Activated CD8-positive, alpha-beta memory T cell treated with anti-CD3 and anti-CD28 coated beads, Interleukin-2, amount 10 ng/mL, durations not matched to agents 7 days and 5 days (primary cell): Measurements from ENCODE around the gene AHI1. TPM values are rescaled to one million over a fixed set of nuclear protein-coding genes. Genes with fewer than 3 reads are reported as not detected.

Experiments
- ATAC-seq: fragments of 150-1000 bp; cut with Tn5 transposase; one replicate; pipeline ENCODE4 v1.10.0; 2021; ENCODE audit warnings: moderate library complexity
- CTCF ChIA-PET: fragments of 350-600 bp; sonication (Branson Sonifier 250); formaldehyde crosslinking; loops from one replicate; lab custom pipeline; 2021; ENCODE audit warnings: antibody characterized with exemption; lab: Charles Lee
- DNase-seq: peaks from one replicate; pipeline ENCODE4 v3.0.0-alpha.2; 2020
- H3K27ac Mint-ChIP-seq: one replicate; pipeline ENCODE4 v1.8.0; 2021; ENCODE audit warnings: mild to moderate bottlenecking, mixed read lengths
- H3K27me3 Mint-ChIP-seq: one replicate; pipeline ENCODE4 v1.8.0; 2021; ENCODE audit warnings: mixed read lengths
- H3K36me3 Mint-ChIP-seq: one replicate; pipeline ENCODE4 v1.8.0; 2021; ENCODE audit warnings: mild to moderate bottlenecking, mixed read lengths
- H3K4me1 Mint-ChIP-seq: one replicate; pipeline ENCODE4 v1.8.0; 2021; ENCODE audit warnings: mixed read lengths
- H3K4me3 Mint-ChIP-seq: one replicate; pipeline ENCODE4 v1.8.0; 2021; ENCODE audit warnings: mild to moderate bottlenecking, moderate library complexity, mixed read lengths
- H3K9me3 Mint-ChIP-seq: one replicate; pipeline ENCODE4 v1.8.0; 2022; ENCODE audit warnings: low read depth, mixed read lengths
- total RNA-seq, 2 experiments: library from RNA; stranded (reverse); gene quantifications; one replicate each; pipeline ENCODE4 v1.2.3, GENCODE V29; 2021

AHI1 gene
- total RNA-seq, 2 experiments from 2014 or later = 29.8 to 88.0 TPM

DNA sequence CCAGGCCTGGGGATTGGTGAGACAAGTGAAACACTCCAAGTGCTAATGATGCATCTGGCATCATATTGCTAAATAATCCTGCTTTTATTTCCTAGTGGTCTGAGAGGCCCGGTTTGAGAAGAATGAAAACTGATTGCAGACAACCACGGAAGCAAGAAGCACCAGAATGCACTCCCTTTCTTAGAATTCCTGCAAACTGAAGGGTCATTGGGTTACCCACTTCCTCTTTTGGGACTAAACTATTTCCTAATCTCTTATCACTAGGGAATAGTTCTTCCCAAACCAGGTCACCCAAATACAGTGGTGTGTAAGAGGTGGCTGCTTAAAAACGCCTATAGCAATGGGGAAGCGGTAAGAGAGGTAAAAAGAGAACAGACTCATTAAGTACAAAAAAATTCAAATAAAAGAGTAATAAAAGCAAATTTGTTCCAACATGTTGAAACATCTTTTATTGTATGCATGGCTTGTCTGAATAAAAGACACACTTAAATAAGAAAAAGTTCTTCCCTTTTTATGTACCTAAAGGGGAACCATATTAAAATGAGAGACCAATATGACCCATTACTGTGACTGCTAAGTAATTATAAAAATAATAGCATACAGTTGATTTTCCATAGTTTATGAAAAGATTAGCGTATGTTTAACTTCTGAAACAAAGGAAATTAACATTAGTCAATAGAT lies 190.7 kb downstream of the AHI1 start:
- ATAC-seq = no peak
- Mint-ChIP-seq H3K9me3 (peaks cover 4% of the 10 kb centered on the region), H3K4me3 (no peak overlapping the region), H3K27ac (no peak overlapping the region), H3K27me3 (no peaks in the 10 kb centered on the region), H3K4me1 (peaks cover 4% of the 10 kb centered on the region), H3K36me3 (peaks cover 29% of the 10 kb centered on the region)
- DNase-seq = no peak
- CTCF ChIA-PET = no interaction called here

DNA sequence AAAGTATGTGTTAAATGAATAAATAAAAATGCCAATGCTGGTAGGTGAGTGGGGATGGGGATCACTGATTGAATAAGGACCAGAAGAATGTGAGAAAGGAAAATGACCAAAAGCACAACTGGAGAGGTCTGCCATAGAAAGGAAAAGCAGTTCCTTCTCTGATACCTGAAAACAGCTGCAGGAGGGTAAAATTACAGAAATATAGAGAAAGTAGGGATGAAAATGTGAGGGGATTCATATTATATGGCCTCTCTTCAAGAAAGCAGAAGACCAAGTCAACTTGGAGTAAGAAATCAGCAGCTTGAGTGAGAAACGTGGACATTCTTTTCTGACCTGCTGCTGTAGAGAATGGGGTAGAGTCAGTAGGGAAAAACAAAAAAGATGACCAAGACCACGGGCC lies 191.4 kb downstream of the AHI1 start:
- no peaks in the 10 kb centered on the region for H3K27me3 Mint-ChIP-seq
- no peak for DNase-seq
- peaks cover 31% of the 10 kb centered on the region for H3K36me3 Mint-ChIP-seq
- CTCF ChIA-PET = no interaction called here
- no peak overlapping the region for H3K27ac Mint-ChIP-seq
- H3K9me3 Mint-ChIP-seq = peaks cover 4% of the 10 kb centered on the region
- no peak for ATAC-seq
- H3K4me1 Mint-ChIP-seq = peaks cover 4% of the 10 kb centered on the region
- no peak overlapping the region for H3K4me3 Mint-ChIP-seq

DNA sequence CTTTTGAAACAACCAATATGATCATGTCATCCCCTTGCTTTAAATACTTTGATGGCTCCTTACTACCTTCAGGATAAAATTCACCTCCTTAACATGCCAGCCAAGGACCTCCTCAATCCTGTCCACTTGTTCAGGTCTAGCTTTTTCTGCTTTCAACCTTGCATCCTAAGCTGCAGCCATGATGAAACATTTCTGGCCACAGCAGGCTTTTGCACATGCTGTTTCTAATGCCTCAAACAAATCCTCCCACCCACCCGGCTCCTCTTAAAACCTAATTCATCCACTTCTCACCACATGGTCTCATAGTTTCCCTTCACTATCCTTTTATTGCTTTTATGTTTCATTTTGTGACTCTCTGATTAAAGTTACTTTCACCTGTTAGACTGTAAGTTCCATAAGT lies 191.9 kb downstream of the AHI1 start:
- peaks cover 4% of the 10 kb centered on the region for H3K9me3 Mint-ChIP-seq
- H3K27ac Mint-ChIP-seq = no peak overlapping the region
- peaks cover 4% of the 10 kb centered on the region for H3K4me1 Mint-ChIP-seq
- DNase-seq = no peak
- ATAC-seq = no peak
- no peaks in the 10 kb centered on the region for H3K27me3 Mint-ChIP-seq
- H3K36me3 Mint-ChIP-seq = peaks cover 31% of the 10 kb centered on the region
- CTCF ChIA-PET = no interaction called here
- no peak overlapping the region for H3K4me3 Mint-ChIP-seq

DNA sequence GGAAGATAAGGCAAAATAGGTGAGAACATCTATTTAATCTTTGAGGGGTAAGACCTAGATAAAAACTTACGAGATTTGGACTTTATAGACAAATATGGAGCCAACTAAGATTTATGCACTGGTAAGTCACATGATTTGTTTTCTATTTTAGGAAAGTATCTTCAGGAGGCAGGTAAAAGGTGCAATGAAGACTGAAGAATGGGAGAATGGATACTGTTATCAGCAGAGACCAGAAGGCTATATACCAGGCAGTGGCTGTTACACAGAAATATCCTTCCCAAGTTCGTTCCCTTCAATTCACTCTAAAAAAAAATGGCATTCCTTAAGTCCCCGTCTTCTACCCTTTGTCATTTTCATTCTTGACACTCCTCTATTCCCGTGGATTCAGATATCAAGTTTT lies 192.7 kb downstream of the AHI1 start:
- no peak for DNase-seq
- Mint-ChIP-seq H3K27ac (no peak overlapping the region), H3K4me1 (peaks cover 4% of the 10 kb centered on the region), H3K27me3 (no peaks in the 10 kb centered on the region), H3K36me3 (peaks cover 34% of the 10 kb centered on the region), H3K9me3 (peaks cover 4% of the 10 kb centered on the region), H3K4me3 (no peak overlapping the region)
- no peak for ATAC-seq
- CTCF ChIA-PET = no interaction called here

DNA sequence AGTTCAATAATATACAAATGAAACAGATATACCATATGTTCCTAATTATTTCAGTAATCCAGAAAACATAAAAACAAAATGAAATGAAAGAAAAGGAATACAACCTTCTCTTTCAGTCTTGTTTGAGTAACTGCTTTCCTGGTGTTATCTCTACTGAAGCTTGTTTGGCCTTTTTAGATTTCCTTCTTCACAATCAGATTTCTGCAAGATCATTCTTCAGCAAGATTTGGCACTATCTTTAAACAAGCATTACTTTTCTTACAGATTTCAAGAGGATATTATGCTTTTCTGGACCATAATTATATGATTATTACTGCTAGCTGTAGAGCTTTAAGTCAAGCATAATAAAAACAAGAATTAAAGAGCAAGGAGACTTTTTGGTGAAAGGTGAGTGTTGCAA lies 196.2 kb downstream of the AHI1 start:
- no peak for ATAC-seq
- H3K4me1 Mint-ChIP-seq = peaks cover 30% of the 10 kb centered on the region
- peaks cover 44% of the 10 kb centered on the region for H3K36me3 Mint-ChIP-seq
- CTCF ChIA-PET = no interaction called here
- no peak overlapping the region for H3K27ac Mint-ChIP-seq
- H3K27me3 Mint-ChIP-seq = no peaks in the 10 kb centered on the region
- no peak for DNase-seq
- peaks cover 4% of the 10 kb centered on the region for H3K9me3 Mint-ChIP-seq
- no peak overlapping the region for H3K4me3 Mint-ChIP-seq

DNA sequence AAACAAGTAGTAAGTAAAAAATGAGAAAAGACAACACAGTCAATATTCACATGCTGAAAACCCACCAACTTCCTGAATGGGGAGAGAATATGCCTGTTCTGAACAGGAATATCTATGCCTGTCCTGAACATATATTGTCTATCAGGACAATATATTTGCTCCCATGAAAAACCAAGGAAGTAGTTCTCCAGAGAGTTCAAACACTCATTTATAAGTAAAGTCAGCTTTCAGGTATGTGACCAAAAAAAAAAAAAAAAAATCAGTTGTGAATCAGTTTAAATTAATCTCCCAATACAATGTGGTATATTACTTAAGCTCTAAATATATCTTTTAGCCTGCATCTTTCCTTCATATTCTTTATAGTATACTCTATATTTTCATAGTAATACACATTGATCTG lies 197.0 kb downstream of the AHI1 start:
- no peak overlapping the region for H3K4me3 Mint-ChIP-seq
- ATAC-seq (no peak), DNase-seq (no peak)
- H3K9me3 Mint-ChIP-seq = peaks cover 4% of the 10 kb centered on the region
- CTCF ChIA-PET = no interaction called here
- H3K36me3 Mint-ChIP-seq = peaks cover 41% of the 10 kb centered on the region
- H3K27ac Mint-ChIP-seq = no peak overlapping the region
- H3K4me1 Mint-ChIP-seq = peaks cover 27% of the 10 kb centered on the region
- H3K27me3 Mint-ChIP-seq = no peaks in the 10 kb centered on the region

DNA sequence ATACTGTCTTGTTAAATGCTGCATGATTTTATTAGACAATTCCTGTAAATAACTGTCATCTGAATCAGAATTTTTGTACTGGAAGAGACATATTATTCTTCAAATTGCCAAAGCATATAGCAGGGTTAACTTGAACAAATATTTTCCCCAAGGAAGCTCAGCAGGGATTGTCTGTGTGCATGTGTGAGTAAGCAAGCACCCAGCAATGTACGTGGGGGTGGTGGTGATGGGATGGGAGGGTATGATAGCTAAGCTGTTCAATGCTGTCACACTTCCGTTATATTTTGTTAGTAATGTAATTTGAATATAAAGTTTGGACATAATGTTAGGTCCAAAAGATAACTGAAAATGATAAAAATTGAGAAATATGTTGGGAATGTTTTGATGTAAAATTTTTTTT lies 198.3 kb downstream of the AHI1 start:
- Mint-ChIP-seq H3K4me3 (no peak overlapping the region), H3K27ac (no peak overlapping the region), H3K36me3 (peaks cover 43% of the 10 kb centered on the region), H3K27me3 (no peaks in the 10 kb centered on the region), H3K9me3 (peaks cover 5% of the 10 kb centered on the region), H3K4me1 (peaks cover 29% of the 10 kb centered on the region)
- CTCF ChIA-PET = no interaction called here
- ATAC-seq = no peak
- DNase-seq = no peak

DNA sequence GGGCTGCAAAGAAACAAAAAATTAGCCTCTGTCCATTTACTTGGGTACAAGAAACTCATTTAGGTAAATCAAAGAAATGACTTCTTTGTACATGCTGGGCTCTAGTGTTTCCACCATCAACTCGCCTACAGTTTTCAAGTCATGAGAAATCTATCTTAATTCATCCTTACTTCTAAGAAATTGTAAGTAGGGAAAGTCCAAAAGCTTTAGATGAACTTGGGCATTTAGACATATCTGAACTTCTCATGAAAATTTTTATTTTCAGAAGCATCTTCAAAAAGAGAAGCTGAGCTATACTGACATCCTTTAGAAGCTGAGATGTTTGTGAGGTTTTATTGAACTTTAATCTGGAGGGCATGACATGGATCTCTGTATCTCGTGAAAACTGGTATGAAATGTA lies 199.1 kb downstream of the AHI1 start:
- Mint-ChIP-seq H3K4me3 (no peak overlapping the region), H3K36me3 (peaks cover 45% of the 10 kb centered on the region), H3K27me3 (no peaks in the 10 kb centered on the region), H3K9me3 (peaks cover 5% of the 10 kb centered on the region), H3K27ac (no peak overlapping the region), H3K4me1 (peaks cover 29% of the 10 kb centered on the region)
- CTCF ChIA-PET = no interaction called here
- ATAC-seq (no peak), DNase-seq (no peak)

DNA sequence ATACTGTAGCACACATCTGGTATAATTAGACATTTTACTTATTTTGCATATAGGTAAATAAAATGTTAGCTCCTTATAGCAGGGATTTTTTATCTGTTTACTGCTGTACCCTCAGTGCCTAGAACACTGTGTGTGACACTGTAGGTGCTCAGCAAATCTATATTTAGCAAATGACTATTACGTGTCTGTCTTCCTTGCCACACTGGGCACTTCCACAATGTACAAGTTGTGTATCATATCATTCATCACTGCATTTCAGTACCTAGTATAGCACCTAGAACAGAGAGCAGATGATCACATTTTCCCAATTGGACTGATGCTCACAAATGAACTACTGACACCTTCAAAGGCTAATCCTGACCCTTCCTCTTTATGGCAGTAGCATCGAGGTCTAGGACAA lies 200.8 kb downstream of the AHI1 start:
- CTCF ChIA-PET = no interaction called here
- Mint-ChIP-seq H3K4me3 (no peak overlapping the region), H3K27me3 (no peaks in the 10 kb centered on the region)

DNA sequence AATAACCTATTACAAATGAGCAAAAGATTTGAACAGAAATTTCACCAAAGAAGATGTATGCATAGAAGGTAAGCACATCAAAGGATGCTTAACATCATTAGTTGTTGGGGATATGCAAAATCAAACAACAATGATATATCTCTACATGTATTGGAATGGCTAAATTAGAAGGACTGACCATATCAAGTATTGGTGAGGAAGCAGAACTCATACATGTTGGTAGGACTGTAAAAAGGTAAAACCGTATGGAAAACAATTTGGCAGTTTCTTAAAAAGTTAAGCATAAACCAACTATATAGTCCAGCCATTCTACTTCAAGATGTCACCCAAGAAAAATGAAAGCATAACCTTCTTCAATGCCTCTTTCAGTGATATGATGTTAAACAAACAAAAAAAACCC lies 202.5 kb downstream of the AHI1 start:
- H3K4me3 Mint-ChIP-seq = no peak overlapping the region
- no peak for DNase-seq

More for the DNA sequence above, 200.8 kb downstream of the AHI1 start:
- peaks cover 3% of the 10 kb centered on the region for H3K9me3 Mint-ChIP-seq
- no peak overlapping the region for H3K27ac Mint-ChIP-seq
- DNase-seq = no peak
- H3K36me3 Mint-ChIP-seq = peaks cover 35% of the 10 kb centered on the region
- H3K4me1 Mint-ChIP-seq = peaks cover 29% of the 10 kb centered on the region
- no peak for ATAC-seq

DNA sequence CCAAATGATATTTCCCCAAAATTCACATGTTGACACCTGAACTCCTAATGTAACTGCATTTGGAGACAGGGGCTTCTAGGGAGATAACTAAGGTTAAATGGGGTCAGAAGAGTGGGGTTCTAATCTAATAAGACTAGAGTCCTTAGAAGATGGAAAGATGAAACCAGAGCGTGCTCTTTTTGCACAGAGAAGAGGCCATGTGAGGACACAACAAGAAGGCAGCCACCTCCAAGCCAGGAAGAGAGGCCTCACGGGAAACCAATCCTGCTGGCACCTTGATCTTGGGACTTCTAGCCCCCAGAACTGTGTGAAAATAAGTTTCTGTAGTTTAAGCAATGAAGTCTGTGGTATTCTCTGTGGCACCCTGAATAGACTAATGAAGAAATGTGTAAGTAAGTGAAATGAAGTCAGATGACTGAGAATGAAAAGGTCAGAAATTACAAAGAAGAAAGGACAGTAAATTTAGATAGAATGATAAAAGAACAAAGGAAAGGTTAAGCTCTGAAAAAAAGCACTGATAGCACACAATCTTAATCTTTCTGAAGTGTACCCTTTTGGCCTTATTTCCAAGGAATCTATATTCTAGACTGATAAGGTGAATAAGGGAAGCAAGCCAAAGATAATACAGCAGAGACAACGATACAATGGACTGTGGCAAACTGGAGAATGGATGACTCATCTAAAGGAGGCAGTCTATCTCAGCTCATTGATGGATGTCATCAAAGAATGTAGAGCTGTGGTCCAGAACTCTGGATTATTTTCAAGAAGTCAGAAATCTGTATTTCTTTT lies 206.1 kb downstream of the AHI1 start:
- Mint-ChIP-seq H3K27ac (no peak overlapping the region), H3K4me1 (peaks cover 13% of the 10 kb centered on the region), H3K9me3 (peaks cover 3% of the 10 kb centered on the region), H3K4me3 (no peak overlapping the region), H3K27me3 (no peaks in the 10 kb centered on the region), H3K36me3 (peaks cover 32% of the 10 kb centered on the region)
- no peak for ATAC-seq
- DNase-seq = no peak
- CTCF ChIA-PET = no interaction called here

More for the DNA sequence above, 202.5 kb downstream of the AHI1 start:
- H3K4me1 Mint-ChIP-seq = peaks cover 29% of the 10 kb centered on the region
- H3K27me3 Mint-ChIP-seq = no peaks in the 10 kb centered on the region
- CTCF ChIA-PET = no interaction called here
- peaks cover 3% of the 10 kb centered on the region for H3K9me3 Mint-ChIP-seq
- ATAC-seq = no peak
- H3K36me3 Mint-ChIP-seq = peaks cover 29% of the 10 kb centered on the region
- H3K27ac Mint-ChIP-seq = no peak overlapping the region

DNA sequence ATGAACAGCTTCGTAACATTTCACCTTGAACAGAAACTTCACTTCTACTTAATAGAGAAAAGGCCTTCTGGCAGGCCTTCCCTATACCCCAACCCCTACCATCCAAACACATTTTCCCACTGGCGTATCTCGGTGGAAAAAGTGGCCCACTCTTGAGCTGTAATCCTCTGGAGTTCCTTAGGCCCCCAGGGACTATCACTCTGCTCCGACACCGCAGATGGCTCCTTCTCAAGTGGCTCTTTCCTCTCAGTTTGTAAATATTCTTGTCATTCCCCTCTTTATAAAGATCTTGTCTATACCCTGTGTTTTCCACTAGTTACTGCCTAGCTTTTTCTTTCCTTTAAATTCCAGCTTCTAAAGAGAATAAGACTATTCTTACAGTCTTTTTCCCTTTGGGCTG lies 207.7 kb downstream of the AHI1 start:
- CTCF ChIA-PET = no interaction called here
- Mint-ChIP-seq H3K4me1 (peaks cover 9% of the 10 kb centered on the region), H3K27ac (no peak overlapping the region), H3K4me3 (no peak overlapping the region), H3K27me3 (no peaks in the 10 kb centered on the region), H3K36me3 (peaks cover 30% of the 10 kb centered on the region), H3K9me3 (no peaks in the 10 kb centered on the region)
- DNase-seq (no peak), ATAC-seq (no peak)

DNA sequence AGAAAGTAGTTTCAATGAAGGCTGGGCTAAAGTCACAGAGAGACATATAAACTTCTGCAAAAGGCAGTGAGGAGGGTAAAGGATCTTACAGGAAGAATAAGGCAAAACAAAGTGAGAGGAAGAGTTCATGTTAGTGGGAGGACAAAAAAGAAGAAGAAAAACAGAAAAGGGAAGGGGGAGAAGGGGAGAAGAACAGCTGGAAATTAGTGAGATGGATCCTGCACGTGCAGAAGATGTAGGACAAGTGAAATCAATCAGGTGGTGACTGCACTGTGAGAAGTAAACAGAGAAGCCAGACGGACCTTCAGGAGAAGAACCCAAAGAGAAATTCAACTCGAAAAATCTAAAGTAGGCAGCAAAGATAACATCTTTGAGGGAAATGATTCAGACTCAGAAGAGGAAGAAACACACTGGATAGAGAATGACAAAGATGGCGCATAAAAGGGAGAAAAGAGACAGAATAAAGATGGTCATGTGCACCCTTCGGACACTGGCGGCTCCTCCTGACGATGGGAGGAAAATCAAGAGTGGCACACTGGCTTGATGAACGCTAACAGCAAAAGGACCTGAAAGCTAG lies 210.5 kb downstream of the AHI1 start:
- peaks cover 23% of the 10 kb centered on the region for H3K36me3 Mint-ChIP-seq

DNA sequence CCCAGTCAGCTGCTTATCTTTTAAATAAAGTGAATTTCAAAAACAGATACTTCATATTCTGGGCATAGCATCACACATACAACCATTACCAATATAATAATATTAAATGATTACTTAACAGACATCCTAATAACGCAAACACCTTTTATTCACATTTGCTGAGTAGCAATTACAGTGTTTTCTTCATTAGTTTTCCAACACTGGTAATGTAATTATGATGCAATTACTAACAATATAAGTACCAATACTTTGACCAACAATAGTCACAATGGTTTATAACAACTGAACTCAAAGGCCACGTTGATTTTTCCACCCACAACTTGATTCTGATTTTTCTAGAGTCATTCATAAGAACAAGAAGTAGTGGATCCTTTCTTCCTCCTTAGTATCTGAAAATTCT lies 212.4 kb downstream of the AHI1 start:
- no peak for DNase-seq
- H3K27ac Mint-ChIP-seq = no peak overlapping the region

More for the DNA sequence above, 210.5 kb downstream of the AHI1 start:
- no peak overlapping the region for H3K27ac Mint-ChIP-seq
- no peaks in the 10 kb centered on the region for H3K27me3 Mint-ChIP-seq
- ATAC-seq = no peak
- no peak overlapping the region for H3K4me3 Mint-ChIP-seq
- CTCF ChIA-PET = no interaction called here
- peaks cover 9% of the 10 kb centered on the region for H3K4me1 Mint-ChIP-seq
- DNase-seq = no peak
- no peaks in the 10 kb centered on the region for H3K9me3 Mint-ChIP-seq

More for the DNA sequence above, 212.4 kb downstream of the AHI1 start:
- H3K36me3 Mint-ChIP-seq = peaks cover 23% of the 10 kb centered on the region
- H3K27me3 Mint-ChIP-seq = no peaks in the 10 kb centered on the region
- H3K4me3 Mint-ChIP-seq = no peak overlapping the region
- peaks cover 9% of the 10 kb centered on the region for H3K4me1 Mint-ChIP-seq
- CTCF ChIA-PET = no interaction called here
- no peak for ATAC-seq
- H3K9me3 Mint-ChIP-seq = no peaks in the 10 kb centered on the region
